ENCODE measurements around the gene ORAI1.
A peak's percentile ranks its signal among the peaks of the same experiment; 100 is the strongest.

The ORAI1 gene

GRCh38 chr12:121610239-121611149 is 15.8 kb upstream of the ORAI1 start:
- Histone ChIP-seq H3K4me3 (ENCODE audit: low read length) (no peak overlapping the region), H3K9ac (ENCODE audit: low read depth, low read length) (no peak overlapping the region), H3K27ac (ENCODE audit: low read length) (no peak overlapping the region), H3K27me3 (ENCODE audit: insufficient read depth, low read length) (no peaks in the 10 kb centered on the region), H3K4me1 (ENCODE audit: insufficient read depth, low read length) (no peaks in the 10 kb centered on the region; the same call in 1 of the 2 replicates), H3K36me3 (ENCODE audit: insufficient read depth, low read depth, low read length) (no peaks in the 10 kb centered on the region), H3K9me3 (ENCODE audit: insufficient read depth, low read depth, low read length) (no peaks in the 10 kb centered on the region)

- no peaks in the 10 kb centered on the region; the same call in 1 of the 2 replicates for H3K4me1 ChIP-seq (ENCODE audit: insufficient read depth, low read length)
- no peak overlapping the region for H3K9ac ChIP-seq (ENCODE audit: low read depth, low read length)
- H3K27me3 ChIP-seq (ENCODE audit: insufficient read depth, low read length): no peaks in the 10 kb centered on the region
- no peaks in the 10 kb centered on the region for H3K9me3 ChIP-seq (ENCODE audit: insufficient read depth, low read depth, low read length)
- H3K27ac ChIP-seq (ENCODE audit: low read length): no peak overlapping the region
- no peak overlapping the region for H3K4me3 ChIP-seq (ENCODE audit: low read length)
- no peaks in the 10 kb centered on the region for H3K36me3 ChIP-seq (ENCODE audit: insufficient read depth, low read depth, low read length)
Measured at GRCh38 chr12:121611306-121611705, 15.0 kb upstream of the ORAI1 start.

GRCh38 chr12:121613462-121613861 is 12.9 kb upstream of the ORAI1 start:
- H3K27ac ChIP-seq (ENCODE audit: low read length): no peak overlapping the region
- no peaks in the 10 kb centered on the region; the same call in 1 of the 2 replicates for H3K4me1 ChIP-seq (ENCODE audit: insufficient read depth, low read length)
- H3K9ac ChIP-seq (ENCODE audit: low read depth, low read length): no peak overlapping the region
- no peaks in the 10 kb centered on the region for H3K36me3 ChIP-seq (ENCODE audit: insufficient read depth, low read depth, low read length)
- no peak overlapping the region for H3K4me3 ChIP-seq (ENCODE audit: low read length)
- no peaks in the 10 kb centered on the region for H3K9me3 ChIP-seq (ENCODE audit: insufficient read depth, low read depth, low read length)
- H3K27me3 ChIP-seq (ENCODE audit: insufficient read depth, low read length): no peaks in the 10 kb centered on the region

GRCh38 chr12:121614872-121615467 is 11.4 kb upstream of the ORAI1 start:
- Histone ChIP-seq H3K36me3 (ENCODE audit: insufficient read depth, low read depth, low read length) (no peaks in the 10 kb centered on the region), H3K4me1 (ENCODE audit: insufficient read depth, low read length) (peaks cover 1% of the 10 kb centered on the region; the same call in 1 of the 2 replicates), H3K27ac (ENCODE audit: low read length) (no peak overlapping the region), H3K9me3 (ENCODE audit: insufficient read depth, low read depth, low read length) (no peaks in the 10 kb centered on the region), H3K27me3 (ENCODE audit: insufficient read depth, low read length) (no peaks in the 10 kb centered on the region), H3K4me3 (ENCODE audit: low read length) (no peak overlapping the region), H3K9ac (ENCODE audit: low read depth, low read length) (no peak overlapping the region)

GRCh38 chr12:121618659-121619233 is 7.6 kb upstream of the ORAI1 start:
- Histone ChIP-seq H3K27me3 (ENCODE audit: insufficient read depth, low read length) (no peaks in the 10 kb centered on the region), H3K9ac (ENCODE audit: low read depth, low read length) (no peak overlapping the region), H3K27ac (ENCODE audit: low read length) (no peak overlapping the region), H3K4me3 (ENCODE audit: low read length) (no peak overlapping the region), H3K36me3 (ENCODE audit: insufficient read depth, low read depth, low read length) (no peaks in the 10 kb centered on the region), H3K4me1 (ENCODE audit: insufficient read depth, low read length) (peaks cover 9% of the 10 kb centered on the region; the same call in 1 of the 2 replicates), H3K9me3 (ENCODE audit: insufficient read depth, low read depth, low read length) (no peaks in the 10 kb centered on the region)

- H3K27ac ChIP-seq (ENCODE audit: low read length): no peak overlapping the region
- no peak overlapping the region for H3K4me3 ChIP-seq (ENCODE audit: low read length)
- peak overlapping the region; percentile 45; the same call in 1 of the 2 replicates for H3K9ac ChIP-seq (ENCODE audit: low read depth, low read length)
- no peaks in the 10 kb centered on the region for H3K9me3 ChIP-seq (ENCODE audit: insufficient read depth, low read depth, low read length)
- no peaks in the 10 kb centered on the region for H3K36me3 ChIP-seq (ENCODE audit: insufficient read depth, low read depth, low read length)
- no peaks in the 10 kb centered on the region for H3K27me3 ChIP-seq (ENCODE audit: insufficient read depth, low read length)
- peaks cover 15% of the 10 kb centered on the region; the same call in 1 of the 2 replicates for H3K4me1 ChIP-seq (ENCODE audit: insufficient read depth, low read length)
Measured at GRCh38 chr12:121620333-121620891, 5.9 kb upstream of the ORAI1 start.

- peaks cover 23% of the 10 kb centered on the region; the same call in 1 of the 2 replicates for H3K4me1 ChIP-seq (ENCODE audit: insufficient read depth, low read length)
- peaks cover 8% of the 10 kb centered on the region; the same call in 1 of the 2 replicates for H3K36me3 ChIP-seq (ENCODE audit: insufficient read depth, low read depth, low read length)
- H3K4me3 ChIP-seq (ENCODE audit: low read length): peak overlapping the region; percentile 92
- H3K9ac ChIP-seq (ENCODE audit: low read depth, low read length): peak overlapping the region; percentile 76; the same call in 1 of the 2 replicates
- H3K27me3 ChIP-seq (ENCODE audit: insufficient read depth, low read length): no peaks in the 10 kb centered on the region
- no peaks in the 10 kb centered on the region for H3K9me3 ChIP-seq (ENCODE audit: insufficient read depth, low read depth, low read length)
- H3K27ac ChIP-seq (ENCODE audit: low read length): peak overlapping the region; percentile 80
Measured at GRCh38 chr12:121626853-121627640, 717 bp downstream of the ORAI1 start.

- no peaks in the 10 kb centered on the region for H3K9me3 ChIP-seq (ENCODE audit: insufficient read depth, low read depth, low read length)
- H3K27ac ChIP-seq (ENCODE audit: low read length): no peak overlapping the region
Measured at GRCh38 chr12:121628037-121628436, 1.7 kb downstream of the ORAI1 start.

GRCh38 chr12:121628536-121628935 is 2.2 kb downstream of the ORAI1 start:
- Histone ChIP-seq H3K9ac (ENCODE audit: low read depth, low read length) (peak overlapping the region; percentile 76; the same call in 1 of the 2 replicates), H3K4me1 (ENCODE audit: insufficient read depth, low read length) (peaks cover 34% of the 10 kb centered on the region; the same call in 1 of the 2 replicates), H3K27me3 (ENCODE audit: insufficient read depth, low read length) (no peaks in the 10 kb centered on the region), H3K9me3 (ENCODE audit: insufficient read depth, low read depth, low read length) (no peaks in the 10 kb centered on the region), H3K27ac (ENCODE audit: low read length) (no peak overlapping the region), H3K36me3 (ENCODE audit: insufficient read depth, low read depth, low read length) (peaks cover 8% of the 10 kb centered on the region; the same call in 1 of the 2 replicates), H3K4me3 (ENCODE audit: low read length) (peak overlapping the region; percentile 92; the same call in 1 of the 2 replicates)

More at GRCh38 chr12:121628037-121628436, 1.7 kb downstream of the ORAI1 start:
- Histone ChIP-seq H3K4me1 (ENCODE audit: insufficient read depth, low read length) (peaks cover 33% of the 10 kb centered on the region; the same call in 1 of the 2 replicates), H3K9ac (ENCODE audit: low read depth, low read length) (peak overlapping the region; percentile 76; the same call in 1 of the 2 replicates), H3K27me3 (ENCODE audit: insufficient read depth, low read length) (no peaks in the 10 kb centered on the region), H3K36me3 (ENCODE audit: insufficient read depth, low read depth, low read length) (peaks cover 8% of the 10 kb centered on the region; the same call in 1 of the 2 replicates), H3K4me3 (ENCODE audit: low read length) (peak overlapping the region; percentile 92)

- no peaks in the 10 kb centered on the region for H3K27me3 ChIP-seq (ENCODE audit: insufficient read depth, low read length)
- H3K9ac ChIP-seq (ENCODE audit: low read depth, low read length): no peak overlapping the region
- H3K4me3 ChIP-seq (ENCODE audit: low read length): no peak overlapping the region
- H3K36me3 ChIP-seq (ENCODE audit: insufficient read depth, low read depth, low read length): peaks cover 8% of the 10 kb centered on the region; the same call in 1 of the 2 replicates
- peaks cover 29% of the 10 kb centered on the region; the same call in 1 of the 2 replicates for H3K4me1 ChIP-seq (ENCODE audit: insufficient read depth, low read length)
- H3K27ac ChIP-seq (ENCODE audit: low read length): no peak overlapping the region
- H3K9me3 ChIP-seq (ENCODE audit: insufficient read depth, low read depth, low read length): no peaks in the 10 kb centered on the region
Measured at GRCh38 chr12:121630791-121631355, 4.5 kb downstream of the ORAI1 start.
